Measurements from ENCODE around the gene RALGPS1.

RALGPS1 gene

GRCh38 chr9:127106466-127106855, 191.9 kb downstream of the RALGPS1 start:
- DNase-seq = no peak

- no peak for DNase-seq
Measured at GRCh38 chr9:127107171-127107928, 192.8 kb downstream of the RALGPS1 start.

DNA sequence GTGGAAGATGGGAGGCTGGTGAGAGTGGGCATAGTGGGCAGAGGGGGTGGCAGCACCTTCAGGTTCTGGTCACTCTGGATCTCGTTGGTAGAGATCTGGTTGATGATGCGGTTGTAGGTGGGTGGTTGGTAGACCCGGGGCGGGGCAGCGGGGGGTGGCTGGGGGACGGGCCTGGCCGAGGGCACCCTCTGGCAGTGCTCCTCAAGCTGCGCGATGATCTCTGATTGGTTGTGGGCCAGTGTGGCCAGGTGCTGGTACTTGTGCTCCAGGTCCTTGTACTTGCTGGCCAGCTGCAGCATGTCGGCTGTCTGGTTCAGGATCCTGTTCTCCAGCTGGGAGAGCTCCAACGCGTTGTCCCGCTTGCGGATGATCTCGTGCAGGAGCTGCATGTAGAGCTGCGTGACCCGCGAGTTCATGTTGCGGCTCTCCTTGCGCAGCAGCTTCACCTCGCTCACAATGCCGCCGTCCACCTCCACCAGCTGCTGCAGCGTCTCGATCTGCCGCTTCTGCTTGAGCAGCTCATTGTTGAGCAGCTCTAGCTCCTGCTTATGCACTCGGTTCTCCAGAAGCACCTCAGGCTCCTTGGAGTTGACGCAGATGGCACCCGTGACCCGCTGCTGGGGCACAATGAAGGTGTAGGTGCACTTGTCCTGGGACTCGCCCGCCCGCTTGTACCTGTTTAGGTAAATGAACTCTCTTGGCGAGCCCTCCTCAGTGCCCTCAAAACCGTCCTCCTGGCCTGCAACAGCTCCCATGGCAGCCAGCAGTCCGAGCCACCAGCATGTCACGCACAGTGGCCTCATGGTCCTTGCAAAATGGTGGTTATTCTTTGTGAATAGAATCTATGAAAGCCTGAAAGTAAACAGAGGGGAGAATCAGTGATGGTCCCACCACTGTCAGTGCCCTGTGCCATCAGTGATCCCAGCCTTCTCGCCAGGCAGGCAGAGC, 193.6 kb downstream of the RALGPS1 start:
- no peak for DNase-seq

- no peak for DNase-seq
Measured at GRCh38 chr9:127109212-127109711, 194.7 kb downstream of the RALGPS1 start.

DNA sequence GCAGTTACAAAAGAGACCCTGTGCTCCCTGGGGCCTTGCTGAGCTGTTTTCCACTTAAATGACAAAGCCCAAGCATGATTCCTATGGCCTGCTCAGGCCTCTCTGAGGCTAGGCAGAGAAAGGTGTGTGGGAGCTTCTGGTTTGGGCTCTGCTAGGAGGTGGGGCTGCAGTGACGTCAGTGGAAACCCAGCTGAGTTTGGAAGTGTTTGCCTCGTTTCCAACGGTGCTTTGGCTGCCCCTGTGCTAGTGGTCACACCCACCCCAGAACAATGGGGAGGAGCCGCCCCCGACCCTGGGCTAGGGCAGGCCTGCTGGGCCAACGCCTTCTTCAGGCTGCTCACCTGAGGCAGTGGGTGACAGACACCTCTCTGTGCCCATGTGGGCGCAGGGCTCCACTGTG, 197.5 kb downstream of the RALGPS1 start:
- DNase-seq = no peak

- no peak for DNase-seq
Measured at GRCh38 chr9:127112735-127113161, 198.2 kb downstream of the RALGPS1 start.

DNA sequence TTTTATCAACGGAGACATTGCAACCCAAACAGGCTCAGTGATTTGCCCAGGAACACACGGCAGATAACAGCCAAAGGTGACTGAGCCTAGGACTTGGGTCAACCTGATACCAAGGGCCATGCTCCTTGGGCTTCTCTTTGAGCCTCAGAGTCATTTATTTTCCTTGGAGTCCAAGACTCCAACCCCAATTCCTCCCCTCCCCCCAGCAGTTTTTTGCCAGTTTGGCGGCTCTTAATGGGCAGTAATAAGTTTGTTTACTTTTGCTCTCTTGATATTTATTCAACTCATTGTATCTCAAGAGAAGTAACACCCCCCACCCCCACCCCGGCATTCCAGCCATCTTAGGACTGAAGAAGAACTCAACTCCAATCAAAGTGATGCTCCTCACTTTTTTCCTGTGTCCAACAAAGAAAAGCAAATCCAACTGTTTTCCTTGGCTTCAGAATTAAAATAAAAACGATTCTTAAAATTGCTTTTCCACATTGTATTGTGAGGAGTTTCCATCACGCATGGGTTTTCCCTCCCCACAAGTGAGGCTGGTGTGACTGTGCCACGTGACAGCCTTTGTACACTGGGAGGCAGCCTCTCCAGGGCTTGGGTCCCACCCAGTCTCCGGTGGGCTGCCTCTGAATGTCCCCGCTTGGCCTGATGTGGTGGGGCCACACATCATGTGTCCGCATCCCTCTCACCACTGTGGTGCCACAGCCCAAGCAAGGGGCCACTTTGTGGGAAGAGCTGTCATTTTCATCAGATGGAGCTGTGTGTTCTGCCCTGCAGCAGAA, 198.8 kb downstream of the RALGPS1 start:
- no peak for DNase-seq

GRCh38 chr9:127114606-127115005, 200.0 kb downstream of the RALGPS1 start:
- DNase-seq = no peak

DNA sequence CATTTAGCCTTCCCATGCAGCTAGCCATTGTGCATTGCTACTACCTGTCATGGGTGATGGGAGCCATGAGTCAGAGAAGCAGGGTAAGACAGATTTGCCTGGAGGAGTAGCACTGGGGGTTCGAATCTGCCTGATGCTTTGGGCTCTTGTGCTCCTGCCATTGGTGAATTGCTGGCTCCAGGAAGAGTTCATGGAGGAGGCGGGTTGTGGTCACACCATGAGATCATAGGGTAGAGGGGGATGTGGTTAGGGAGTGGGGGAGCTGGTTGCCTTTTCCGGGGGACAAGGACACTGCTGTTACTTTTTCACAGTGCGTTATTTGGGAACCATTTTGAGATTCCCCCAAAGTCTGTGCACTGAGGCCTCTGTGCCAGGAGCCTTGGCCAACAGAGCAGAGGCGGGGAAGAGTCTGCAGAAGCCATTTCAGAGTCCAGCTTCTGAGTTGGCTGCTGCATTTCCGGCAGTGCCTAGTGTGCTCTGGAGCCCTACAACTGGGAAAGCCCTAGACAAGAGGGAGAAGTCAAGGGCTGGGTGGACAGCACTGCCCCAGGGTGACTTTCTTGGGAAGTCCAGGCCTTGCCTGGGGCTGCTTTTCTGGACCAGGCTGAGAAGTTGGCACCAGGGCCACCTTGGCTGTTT, 201.6 kb downstream of the RALGPS1 start:
- no peak for DNase-seq

DNA sequence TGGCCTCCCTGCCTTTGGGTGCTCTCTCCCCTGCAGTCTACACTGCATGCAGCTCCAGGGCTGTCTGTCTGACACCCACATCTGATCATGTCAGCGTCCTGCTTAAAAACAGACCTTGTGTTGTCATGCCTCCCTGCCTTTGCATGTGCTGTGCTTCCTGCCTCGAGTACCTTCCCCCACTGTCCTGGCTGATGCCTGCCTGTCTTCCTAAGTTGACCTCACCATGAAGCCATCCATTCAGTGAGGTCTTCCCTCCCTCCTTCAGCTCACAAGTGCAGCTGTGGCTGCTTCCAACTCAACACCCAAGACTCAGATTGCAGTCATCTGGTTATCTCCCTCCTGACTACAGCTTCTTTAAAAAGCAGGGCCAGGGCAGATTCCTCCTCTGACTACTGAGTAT, 202.4 kb downstream of the RALGPS1 start:
- no peak for DNase-seq

DNA sequence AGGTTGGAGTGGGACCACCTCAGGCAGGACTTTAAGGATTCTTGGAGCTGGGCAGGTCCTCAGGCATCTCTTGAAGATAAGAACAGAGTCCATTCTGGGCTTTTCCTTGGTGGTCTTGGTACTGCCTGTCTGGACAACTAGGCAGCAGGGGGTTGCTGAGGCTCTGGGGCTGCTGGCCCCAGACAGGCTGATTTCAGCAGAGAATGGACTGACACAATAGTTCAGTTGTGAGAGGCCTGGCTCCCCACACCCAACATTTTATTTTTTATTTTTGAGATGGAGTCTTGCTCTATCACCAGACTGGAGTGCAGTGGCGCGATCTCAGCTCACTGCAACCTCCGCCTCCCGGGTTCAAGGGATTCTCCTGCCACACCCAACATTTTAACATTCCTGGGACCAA, 203.2 kb downstream of the RALGPS1 start:
- DNase-seq = no peak

- no peak for DNase-seq
Measured at GRCh38 chr9:127118597-127119319, 204.2 kb downstream of the RALGPS1 start.

DNA sequence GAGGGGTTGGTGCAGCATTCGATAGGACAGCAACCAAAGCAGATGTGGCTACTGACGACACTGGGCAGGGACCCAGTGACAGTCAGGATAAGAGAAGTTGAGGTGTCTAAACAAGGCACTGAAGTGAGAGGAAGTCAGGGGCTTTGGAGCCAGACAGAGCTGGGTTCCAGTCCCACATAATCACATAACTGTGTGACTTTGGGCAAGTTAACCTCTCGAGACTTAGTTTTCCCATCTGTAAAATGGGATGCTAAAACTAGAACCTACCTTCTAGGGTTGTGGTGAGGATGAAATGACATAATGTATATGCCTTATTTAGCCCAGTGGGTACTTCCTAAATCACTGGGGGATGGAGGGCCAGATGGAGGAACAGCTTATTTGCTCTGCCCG, 204.7 kb downstream of the RALGPS1 start:
- DNase-seq = no peak

- DNase-seq = no peak
Measured at GRCh38 chr9:127121628-127122175, 207.1 kb downstream of the RALGPS1 start.

- DNase-seq = peak; percentile 8
Measured at GRCh38 chr9:127122176-127123063, 207.8 kb downstream of the RALGPS1 start, which contains the start of gene ANGPTL2. TSS of gene ANGPTL2 (minus strand) at chr9:127122635. CDS start at chr9:127108731, 13,904 bp downstream.

DNA sequence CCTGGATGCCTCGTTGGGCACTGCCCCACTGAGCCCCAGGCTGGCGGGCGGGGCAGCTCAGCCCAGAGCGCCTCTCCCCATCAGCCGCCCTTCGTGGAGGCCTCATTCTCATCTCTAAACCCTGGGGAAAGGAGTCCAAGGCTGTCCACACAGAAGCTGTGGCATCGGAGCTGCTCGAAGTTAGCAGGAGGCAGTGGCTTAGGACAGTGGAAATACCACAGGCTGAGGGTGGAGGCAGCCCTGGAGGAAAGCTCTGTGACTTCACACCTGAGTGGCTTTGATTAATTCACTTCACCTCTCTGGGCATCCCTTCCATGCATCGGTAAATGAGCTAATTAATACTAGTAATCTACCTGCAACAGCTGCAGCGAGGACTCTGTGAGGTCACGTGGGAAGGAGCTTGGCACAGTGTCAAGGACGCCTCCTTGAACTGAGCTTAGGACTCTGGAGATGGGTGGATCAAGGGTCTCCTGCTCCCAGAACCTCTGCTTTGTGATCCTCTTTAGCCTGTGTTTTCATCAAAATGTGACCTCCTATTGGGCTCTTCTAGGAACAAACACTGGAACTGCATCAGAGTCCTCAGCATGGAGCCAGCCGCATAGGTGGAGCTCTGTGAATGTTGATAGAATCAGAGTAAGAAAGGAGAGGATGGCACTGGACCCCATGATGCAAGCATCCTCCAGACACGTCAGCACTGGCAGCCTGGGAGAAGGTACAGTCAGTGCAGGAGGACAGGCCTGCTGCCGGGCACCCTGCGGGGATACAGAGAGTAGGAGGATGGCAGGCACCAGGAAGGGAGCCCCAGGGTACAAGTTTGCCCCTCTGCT, 208.7 kb downstream of the RALGPS1 start:
- DNase-seq = no peak

- DNase-seq = no peak
Measured at GRCh38 chr9:127124111-127124531, 209.5 kb downstream of the RALGPS1 start.

GRCh38 chr9:127124792-127125191, 210.2 kb downstream of the RALGPS1 start:
- no peak for DNase-seq

DNA sequence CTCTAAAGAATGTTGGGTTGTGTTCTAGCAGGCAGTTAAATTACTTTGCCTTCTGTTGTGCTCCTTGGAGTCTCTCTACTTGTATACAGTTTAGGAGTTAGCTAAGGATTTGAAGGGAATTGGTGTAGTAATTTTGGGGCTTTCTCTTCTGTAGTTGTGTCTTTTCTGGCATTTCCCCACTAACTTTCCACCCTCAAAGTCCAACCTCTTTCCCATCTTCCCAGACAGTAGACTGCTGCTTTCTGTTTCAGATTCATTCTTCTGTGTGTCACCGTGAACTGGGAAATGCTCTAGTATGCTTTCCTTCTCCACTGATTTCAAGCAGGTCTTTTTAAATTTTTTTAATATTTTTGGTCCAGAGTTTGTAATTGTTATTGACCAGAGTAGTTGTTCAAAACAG, 212.4 kb downstream of the RALGPS1 start:
- no peak for DNase-seq
